Gastrocnemius medialis (tissue), 4 donors: ENCODE measurements around the gene HMX2.

Experiments
- POLR2A ChIP-seq, 2 donors: fragments of 450-650 bp; IDR thresholded peaks; one replicate each; pipeline ENCODE4 v1.6.1; 2017; ENCODE audit warnings: antibody characterized with exemption in 2 of 2, mild to moderate bottlenecking in 2 of 2, moderate library complexity in 2 of 2
- TF ChIP-seq, protein P1 (sequence below), 5 experiments: fragments of 450-650 bp in 3 of 5; fragments of 200-600 bp in 2 of 5; sonication (generic) in 2 of 5; IDR thresholded peaks in 4 of 5; conservative IDR thresholded peaks in 1 of 5; 1 replicate in 4 of 5; 2 replicates in 1 of 5; pipeline ENCODE4 v1.5.1; 2016 to 2019; ENCODE audit warnings: antibody characterized with exemption in 5 of 5, mild to moderate bottlenecking in 3 of 5, moderate library complexity in 3 of 5

GRCh38 chr10:123109466-123109865 is 38.5 kb upstream of the HMX2 start:
- TF ChIP-seq, protein P1, sequence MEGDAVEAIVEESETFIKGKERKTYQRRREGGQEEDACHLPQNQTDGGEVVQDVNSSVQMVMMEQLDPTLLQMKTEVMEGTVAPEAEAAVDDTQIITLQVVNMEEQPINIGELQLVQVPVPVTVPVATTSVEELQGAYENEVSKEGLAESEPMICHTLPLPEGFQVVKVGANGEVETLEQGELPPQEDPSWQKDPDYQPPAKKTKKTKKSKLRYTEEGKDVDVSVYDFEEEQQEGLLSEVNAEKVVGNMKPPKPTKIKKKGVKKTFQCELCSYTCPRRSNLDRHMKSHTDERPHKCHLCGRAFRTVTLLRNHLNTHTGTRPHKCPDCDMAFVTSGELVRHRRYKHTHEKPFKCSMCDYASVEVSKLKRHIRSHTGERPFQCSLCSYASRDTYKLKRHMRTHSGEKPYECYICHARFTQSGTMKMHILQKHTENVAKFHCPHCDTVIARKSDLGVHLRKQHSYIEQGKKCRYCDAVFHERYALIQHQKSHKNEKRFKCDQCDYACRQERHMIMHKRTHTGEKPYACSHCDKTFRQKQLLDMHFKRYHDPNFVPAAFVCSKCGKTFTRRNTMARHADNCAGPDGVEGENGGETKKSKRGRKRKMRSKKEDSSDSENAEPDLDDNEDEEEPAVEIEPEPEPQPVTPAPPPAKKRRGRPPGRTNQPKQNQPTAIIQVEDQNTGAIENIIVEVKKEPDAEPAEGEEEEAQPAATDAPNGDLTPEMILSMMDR (IDR thresholded peaks at IDR 0.05 in 4 of 5, conservative IDR thresholded peaks at IDR 0.05 in 1 of 5), result no peak
- TF ChIP-seq POLR2A (IDR thresholded peaks at IDR 0.05), result no peak
